Measurements from ENCODE around the gene ANKRD33B. TPM values are rescaled to one million over a fixed set of nuclear protein-coding genes. Genes with fewer than 3 reads are reported as not detected.

The ANKRD33B gene
- total RNA-seq, 1 experiment from 2014 or later = 25.3 TPM

DNA sequence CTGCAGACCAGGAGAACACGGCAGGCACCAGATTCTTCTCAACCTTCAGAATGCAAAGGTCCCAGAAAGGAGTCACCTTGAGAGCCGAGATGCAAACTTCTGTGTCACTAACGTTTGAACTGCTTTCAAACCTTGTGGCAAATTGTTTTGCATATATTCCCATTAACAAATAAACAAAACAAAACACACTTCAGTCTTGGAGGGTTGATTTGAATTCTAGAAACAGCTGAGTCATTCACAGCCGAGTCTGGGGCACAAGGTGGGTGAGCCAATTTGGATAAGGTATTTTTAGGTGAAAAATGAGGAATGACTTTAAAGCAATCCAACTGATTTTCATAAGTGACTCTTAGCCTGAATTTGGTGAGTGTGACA is 38.8 kb upstream of the ANKRD33B start:
- H3K27me3 ChIP-seq (replicated peaks; ENCODE audit: control insufficient read depth, insufficient read depth, low read length) = no peaks in the 10 kb centered on the region
- ChIA-PET CTCF (no interaction called here), POLR2A (no interaction called here)
- no TSS peak for BruUV-seq (replicated peaks)
- Mint-ChIP-seq H3K9me3 (ENCODE audit: unreplicated experiment) (no peaks in the 10 kb centered on the region), H3K4me3 (ENCODE audit: unreplicated experiment) (no peak overlapping the region), H3K36me3 (ENCODE audit: insufficient read depth, unreplicated experiment) (no peaks in the 10 kb centered on the region), H3K27me3 (ENCODE audit: insufficient read depth, unreplicated experiment) (no peaks in the 10 kb centered on the region), H3K4me1 (ENCODE audit: low read depth, unreplicated experiment) (no peaks in the 10 kb centered on the region), H3K27ac (ENCODE audit: unreplicated experiment) (no peak overlapping the region)
- TF ChIP-seq, protein P1, sequence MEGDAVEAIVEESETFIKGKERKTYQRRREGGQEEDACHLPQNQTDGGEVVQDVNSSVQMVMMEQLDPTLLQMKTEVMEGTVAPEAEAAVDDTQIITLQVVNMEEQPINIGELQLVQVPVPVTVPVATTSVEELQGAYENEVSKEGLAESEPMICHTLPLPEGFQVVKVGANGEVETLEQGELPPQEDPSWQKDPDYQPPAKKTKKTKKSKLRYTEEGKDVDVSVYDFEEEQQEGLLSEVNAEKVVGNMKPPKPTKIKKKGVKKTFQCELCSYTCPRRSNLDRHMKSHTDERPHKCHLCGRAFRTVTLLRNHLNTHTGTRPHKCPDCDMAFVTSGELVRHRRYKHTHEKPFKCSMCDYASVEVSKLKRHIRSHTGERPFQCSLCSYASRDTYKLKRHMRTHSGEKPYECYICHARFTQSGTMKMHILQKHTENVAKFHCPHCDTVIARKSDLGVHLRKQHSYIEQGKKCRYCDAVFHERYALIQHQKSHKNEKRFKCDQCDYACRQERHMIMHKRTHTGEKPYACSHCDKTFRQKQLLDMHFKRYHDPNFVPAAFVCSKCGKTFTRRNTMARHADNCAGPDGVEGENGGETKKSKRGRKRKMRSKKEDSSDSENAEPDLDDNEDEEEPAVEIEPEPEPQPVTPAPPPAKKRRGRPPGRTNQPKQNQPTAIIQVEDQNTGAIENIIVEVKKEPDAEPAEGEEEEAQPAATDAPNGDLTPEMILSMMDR (IDR thresholded peaks at IDR 0.05; ENCODE audit: insufficient read depth in 1 of 2, low read depth in 1 of 2, low read length in 1 of 2, severe bottlenecking in 1 of 2, unreplicated experiment in 1 of 2) = no peak
- H3K9me3 ChIP-seq = peaks cover 7% of the 10 kb centered on the region; the same call in 1 of the 2 replicates
- H3K36me3 ChIP-seq (ENCODE audit: control insufficient read depth, insufficient read depth, low read length) = no peaks in the 10 kb centered on the region
- H3K4me3 ChIP-seq (ENCODE audit: low read depth, low read length) = no peak overlapping the region
- no peaks in the 10 kb centered on the region for H3K4me1 ChIP-seq
- no peak for DNase-seq
- intact Hi-C loops (cut with micrococcal nuclease; ENCODE audit: unreplicated experiment) = no loop called here

GRCh38 chr5:10527281-10527950 is 36.5 kb upstream of the ANKRD33B start:
- ChIA-PET CTCF (no interaction called here), POLR2A (no interaction called here)
- no TSS peak for BruUV-seq (replicated peaks)
- Histone ChIP-seq H3K4me1 (no peaks in the 10 kb centered on the region), H3K27me3 (replicated peaks; ENCODE audit: control insufficient read depth, insufficient read depth, low read length) (no peaks in the 10 kb centered on the region), H3K9me3 (peaks cover under 1% of the 10 kb centered on the region; the same call in 1 of the 2 replicates), H3K36me3 (ENCODE audit: control insufficient read depth, insufficient read depth, low read length) (no peaks in the 10 kb centered on the region), H3K4me3 (ENCODE audit: low read depth, low read length) (no peak overlapping the region)
- Mint-ChIP-seq H3K9me3 (ENCODE audit: unreplicated experiment) (no peaks in the 10 kb centered on the region), H3K36me3 (ENCODE audit: insufficient read depth, unreplicated experiment) (peaks cover under 1% of the 10 kb centered on the region), H3K27ac (ENCODE audit: unreplicated experiment) (no peak overlapping the region), H3K27me3 (ENCODE audit: insufficient read depth, unreplicated experiment) (no peaks in the 10 kb centered on the region), H3K4me1 (ENCODE audit: low read depth, unreplicated experiment) (no peaks in the 10 kb centered on the region), H3K4me3 (ENCODE audit: unreplicated experiment) (no peak overlapping the region)
- intact Hi-C loops (cut with micrococcal nuclease; ENCODE audit: unreplicated experiment) = no loop called here
- TF ChIP-seq, protein P1 (IDR thresholded peaks at IDR 0.05; ENCODE audit: insufficient read depth in 1 of 2, low read depth in 1 of 2, low read length in 1 of 2, severe bottlenecking in 1 of 2, unreplicated experiment in 1 of 2) = no peak
- DNase-seq = no peak

DNA sequence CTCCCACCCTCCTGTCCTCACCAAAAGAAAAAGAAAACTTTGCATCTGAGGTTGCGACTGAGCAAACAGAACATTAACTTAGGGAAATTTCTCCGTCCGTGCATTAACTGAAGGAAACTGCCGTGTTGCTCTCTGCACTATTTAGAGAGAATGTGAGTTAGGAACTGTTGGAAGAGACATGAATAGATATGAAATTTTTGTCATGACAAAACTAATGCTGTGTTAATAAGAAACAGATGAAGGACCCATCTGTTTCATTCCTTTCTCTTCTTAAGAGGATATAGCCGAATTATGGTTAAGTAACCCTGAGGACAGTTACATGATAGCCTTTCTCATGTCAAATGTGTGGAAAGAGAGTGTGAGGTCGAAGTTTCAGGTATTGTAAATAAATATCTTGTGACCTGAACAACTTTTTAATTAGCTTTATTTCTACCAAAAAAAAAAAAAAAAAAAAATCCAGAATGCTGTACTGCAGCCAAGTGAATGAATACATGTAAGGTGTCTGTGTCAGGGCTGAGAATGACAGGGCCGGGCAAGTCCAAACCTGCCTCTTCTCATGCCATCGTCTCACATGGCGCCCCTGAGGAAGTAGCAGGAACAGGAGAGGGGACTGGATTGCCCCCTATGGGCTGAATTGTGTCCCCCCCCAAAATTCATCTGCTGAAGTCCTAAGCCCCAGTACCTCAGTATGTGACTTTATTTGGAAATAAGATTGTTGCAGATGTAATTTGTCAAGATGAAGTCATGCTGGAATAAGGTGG is 35.6 kb upstream of the ANKRD33B start:
- H3K9me3 ChIP-seq = no peaks in the 10 kb centered on the region
- Mint-ChIP-seq H3K36me3 (ENCODE audit: insufficient read depth, unreplicated experiment) (peaks cover 4% of the 10 kb centered on the region), H3K27ac (ENCODE audit: unreplicated experiment) (no peak overlapping the region), H3K4me1 (ENCODE audit: low read depth, unreplicated experiment) (no peaks in the 10 kb centered on the region), H3K9me3 (ENCODE audit: unreplicated experiment) (no peaks in the 10 kb centered on the region), H3K27me3 (ENCODE audit: insufficient read depth, unreplicated experiment) (no peaks in the 10 kb centered on the region), H3K4me3 (ENCODE audit: unreplicated experiment) (no peak overlapping the region)
- no peaks in the 10 kb centered on the region for H3K4me1 ChIP-seq
- H3K36me3 ChIP-seq (ENCODE audit: control insufficient read depth, insufficient read depth, low read length) = no peaks in the 10 kb centered on the region
- ChIA-PET CTCF (no interaction called here), POLR2A (no interaction called here)
- TF ChIP-seq, protein P1 (IDR thresholded peaks at IDR 0.05; ENCODE audit: insufficient read depth in 1 of 2, low read depth in 1 of 2, low read length in 1 of 2, severe bottlenecking in 1 of 2, unreplicated experiment in 1 of 2) = no peak
- no peak for DNase-seq
- no peaks in the 10 kb centered on the region for H3K27me3 ChIP-seq (replicated peaks; ENCODE audit: control insufficient read depth, insufficient read depth, low read length)
- BruUV-seq (replicated peaks) = no TSS peak
- H3K4me3 ChIP-seq (ENCODE audit: low read depth, low read length) = no peak overlapping the region
- intact Hi-C loops (cut with micrococcal nuclease; ENCODE audit: unreplicated experiment) = no loop called here
